PC-3 (cell line): ENCODE measurements around the gene MRTFA. TPM values are rescaled to one million over a fixed set of nuclear protein-coding genes. Genes with fewer than 3 reads are reported as not detected.

Experiments used
- ATAC-seq: fragments of 200-7000 bp; cut with Tn5 transposase; 2 replicates; pipeline ENCODE4 v1.9.1; 2020; ENCODE audit warnings: mild to moderate bottlenecking, moderate library complexity
- BruUV-seq: library from RNA; stranded (reverse); fragments of 400-500 nt; replicated peaks from 2 replicates; lab custom pipeline; 2021; lab: Mats Ljungman, UMichigan
- CTCF ChIA-PET: fragments of 300-600 bp; sonication (Branson Sonifier 250); formaldehyde crosslinking; loops from one replicate; lab custom pipeline; 2022; ENCODE audit warnings: antibody characterized with exemption; lab: Charles Lee
- POLR2A ChIA-PET: fragments of 300-600 bp; sonication (Branson Sonifier 250); formaldehyde crosslinking; loops from one replicate; lab custom pipeline; 2022; ENCODE audit warnings: antibody characterized with exemption; ENCODE audit not compliant: unreplicated experiment; lab: Charles Lee
- DNase-seq: peaks from one replicate; pipeline ENCODE4 v3.0.0-alpha.2; 2015
- H2AFZ ChIP-seq: fragments of 300-600 bp; sonication (generic); 2 replicates; pipeline ENCODE4 v1.6.0; 2016; ENCODE audit warnings: antibody characterized with exemption, low read length
- H3F3A ChIP-seq: fragments of 300-600 bp; sonication (generic); one replicate; pipeline ENCODE4 v1.6.0; 2017; ENCODE audit warnings: antibody characterized with exemption, low read length, control low read depth, mild to moderate bottlenecking; ENCODE audit not compliant: unreplicated experiment
- H3K27ac ChIP-seq: fragments of 300-600 bp; sonication (generic); 2 replicates; pipeline ENCODE4 v1.5.1; 2016; ENCODE audit warnings: mild to moderate bottlenecking, low read length
- H3K27me3 ChIP-seq: fragments of 300-600 bp; sonication (generic); 2 replicates; pipeline ENCODE4 v1.6.1; 2016; ENCODE audit warnings: low read length, mixed read lengths
- H3K36me3 ChIP-seq: fragments of 300-600 bp; sonication (generic); 2 replicates; pipeline ENCODE4 v1.6.1; 2016; ENCODE audit warnings: low read depth, mixed run types, low read length, mixed read lengths
- H3K4me1 ChIP-seq: fragments of 300-600 bp; sonication (generic); 2 replicates; pipeline ENCODE4 v1.5.1; 2016; ENCODE audit warnings: low read length; ENCODE audit not compliant: insufficient read depth
- H3K4me2 ChIP-seq: fragments of 300-600 bp; sonication (generic); 2 replicates; pipeline ENCODE4 v1.6.0; 2016; ENCODE audit warnings: low read length
- H3K4me3 ChIP-seq: fragments of 300-600 bp; sonication (generic); 2 replicates; pipeline ENCODE4 v1.5.1; 2016; ENCODE audit warnings: mild to moderate bottlenecking, low read length, mixed read lengths
- H3K79me2 ChIP-seq: fragments of 300-600 bp; sonication (generic); 2 replicates; pipeline ENCODE4 v1.6.1; 2017; ENCODE audit warnings: low read length, mixed read lengths
- H3K9ac ChIP-seq: fragments of 300-600 bp; sonication (generic); 2 replicates; pipeline ENCODE4 v1.6.0; 2016; ENCODE audit warnings: mild to moderate bottlenecking, low read length
- H3K9me2 ChIP-seq: fragments of 300-600 bp; sonication (generic); replicated peaks from 2 replicates; pipeline ENCODE4 v1.6.1; 2016; ENCODE audit warnings: mixed run types, low read length, mixed read lengths
- H3K9me3 ChIP-seq: fragments of 300-600 bp; sonication (generic); 2 replicates; pipeline ENCODE4 v1.6.1; 2016; ENCODE audit warnings: low read length, mixed read lengths
- H4K20me1 ChIP-seq: fragments of 300-600 bp; sonication (generic); 2 replicates; pipeline ENCODE4 v1.6.1; 2016; ENCODE audit warnings: low read length, mixed read lengths
- EZH2 ChIP-seq: fragments of 300-600 bp; sonication (generic); IDR thresholded peaks from one replicate; pipeline ENCODE4 v1.6.1; 2017; ENCODE audit warnings: antibody characterized with exemption, mild to moderate bottlenecking, low read length; ENCODE audit not compliant: unreplicated experiment
- EZH2phosphoT487 ChIP-seq: fragments of 300-600 bp; sonication (generic); IDR thresholded peaks from 2 replicates; pipeline ENCODE4 v1.6.1; 2018; ENCODE audit warnings: mild to moderate bottlenecking, antibody characterized with exemption, low read length, borderline replicate concordance
- intact Hi-C: fragments of 100-400 bp; cut with micrococcal nuclease; formaldehyde crosslinking; loops from 2 replicates; pipeline ENCODE4 v1.9.0; 2023
- total RNA-seq: library from RNA; depleted of rRNA; stranded (reverse); fragments of >200 nt; gene quantifications from 2 replicates; pipeline ENCODE4 v1.2.3, GENCODE V29; 2014
- TF ChIP-seq, protein P1 (sequence below): fragments of 300-600 bp; sonication (generic); conservative IDR thresholded peaks from 2 replicates; pipeline ENCODE4 v1.5.1; 2017; ENCODE audit warnings: antibody characterized with exemption, low read depth, mild to moderate bottlenecking, low read length

MRTFA gene
- total RNA-seq, 1 experiment from 2014 or later: 32.6 TPM

DNA sequence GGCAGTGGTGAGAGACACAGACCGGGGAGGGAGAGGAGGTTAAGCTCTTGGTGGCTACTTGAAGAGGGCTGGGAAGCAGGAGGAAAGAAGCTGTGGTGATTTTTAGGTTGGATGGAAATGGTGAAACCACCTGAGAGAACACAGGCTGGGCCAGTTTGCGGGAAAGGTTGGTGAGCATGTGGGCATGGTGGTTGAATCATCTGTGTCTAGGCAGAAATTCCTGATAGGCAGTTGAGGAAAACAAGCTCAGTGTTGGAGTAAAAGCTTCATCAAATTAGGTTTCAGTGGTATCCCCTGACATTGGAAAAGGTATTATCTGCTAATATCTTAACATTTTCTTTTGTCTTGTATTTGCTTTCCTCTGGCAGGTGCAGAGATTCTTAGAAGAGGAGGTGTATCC lies 270.5 kb downstream of the MRTFA start:
- Histone ChIP-seq H3K27me3 (no peaks in the 10 kb centered on the region), H3K27ac (no peak overlapping the region), H3F3A (no peaks in the 10 kb centered on the region), H3K4me2 (no peak overlapping the region), H3K9me3 (no peaks in the 10 kb centered on the region), H3K4me3 (no peak overlapping the region), H4K20me1 (no peaks in the 10 kb centered on the region), H3K9me2 (no peaks in the 10 kb centered on the region), H3K79me2 (peaks cover 3% of the 10 kb centered on the region), H3K4me1 (no peaks in the 10 kb centered on the region), H3K36me3 (peaks cover 32% of the 10 kb centered on the region; the same call in 1 of the 2 replicates), H3K9ac (no peak overlapping the region), H2AFZ (no peak overlapping the region)
- DNase-seq (no peak), ATAC-seq (no peak)
- CTCF ChIA-PET: no interaction called here
- TF ChIP-seq EZH2phosphoT487: no peak
- TF ChIP-seq, protein P1, sequence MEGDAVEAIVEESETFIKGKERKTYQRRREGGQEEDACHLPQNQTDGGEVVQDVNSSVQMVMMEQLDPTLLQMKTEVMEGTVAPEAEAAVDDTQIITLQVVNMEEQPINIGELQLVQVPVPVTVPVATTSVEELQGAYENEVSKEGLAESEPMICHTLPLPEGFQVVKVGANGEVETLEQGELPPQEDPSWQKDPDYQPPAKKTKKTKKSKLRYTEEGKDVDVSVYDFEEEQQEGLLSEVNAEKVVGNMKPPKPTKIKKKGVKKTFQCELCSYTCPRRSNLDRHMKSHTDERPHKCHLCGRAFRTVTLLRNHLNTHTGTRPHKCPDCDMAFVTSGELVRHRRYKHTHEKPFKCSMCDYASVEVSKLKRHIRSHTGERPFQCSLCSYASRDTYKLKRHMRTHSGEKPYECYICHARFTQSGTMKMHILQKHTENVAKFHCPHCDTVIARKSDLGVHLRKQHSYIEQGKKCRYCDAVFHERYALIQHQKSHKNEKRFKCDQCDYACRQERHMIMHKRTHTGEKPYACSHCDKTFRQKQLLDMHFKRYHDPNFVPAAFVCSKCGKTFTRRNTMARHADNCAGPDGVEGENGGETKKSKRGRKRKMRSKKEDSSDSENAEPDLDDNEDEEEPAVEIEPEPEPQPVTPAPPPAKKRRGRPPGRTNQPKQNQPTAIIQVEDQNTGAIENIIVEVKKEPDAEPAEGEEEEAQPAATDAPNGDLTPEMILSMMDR: no peak
- no peak for TF ChIP-seq EZH2
- intact Hi-C loops: no loop called here
- POLR2A ChIA-PET: no interaction called here
- no TSS peak for BruUV-seq

DNA sequence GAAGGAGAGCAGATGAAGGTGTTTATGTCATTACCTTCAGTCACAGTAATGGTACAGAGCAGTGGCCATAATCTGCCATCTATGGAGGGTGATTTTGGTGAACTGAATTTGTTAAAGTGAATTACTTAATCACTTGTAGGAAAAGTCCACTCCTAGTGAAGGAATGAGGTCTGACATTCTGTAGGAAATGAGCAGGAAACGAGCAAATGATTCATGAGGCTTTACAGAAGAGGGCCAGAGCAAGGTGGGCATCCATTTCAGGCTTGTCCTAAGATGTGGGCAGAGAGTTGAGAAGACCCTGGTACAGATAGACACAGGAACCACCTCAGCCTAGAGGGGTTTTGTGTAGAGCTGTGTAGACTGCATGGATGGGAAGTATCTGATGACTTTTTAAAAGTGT lies 272.1 kb downstream of the MRTFA start:
- DNase-seq (no peak), ATAC-seq (no peak)
- Histone ChIP-seq H3K9me2 (no peaks in the 10 kb centered on the region), H2AFZ (no peak overlapping the region), H3K36me3 (peaks cover 45% of the 10 kb centered on the region), H4K20me1 (no peaks in the 10 kb centered on the region), H3K9me3 (no peaks in the 10 kb centered on the region), H3K4me2 (no peak overlapping the region), H3K27me3 (no peaks in the 10 kb centered on the region), H3K9ac (no peak overlapping the region), H3K4me3 (no peak overlapping the region), H3F3A (no peaks in the 10 kb centered on the region), H3K27ac (no peak overlapping the region), H3K79me2 (no peaks in the 10 kb centered on the region), H3K4me1 (no peaks in the 10 kb centered on the region)
- intact Hi-C loops: no loop called here
- ChIA-PET POLR2A (no interaction called here), CTCF (no interaction called here)
- TF ChIP-seq EZH2phosphoT487 (no peak), EZH2 (no peak)
- TF ChIP-seq, protein P1: no peak
- BruUV-seq: no TSS peak

DNA sequence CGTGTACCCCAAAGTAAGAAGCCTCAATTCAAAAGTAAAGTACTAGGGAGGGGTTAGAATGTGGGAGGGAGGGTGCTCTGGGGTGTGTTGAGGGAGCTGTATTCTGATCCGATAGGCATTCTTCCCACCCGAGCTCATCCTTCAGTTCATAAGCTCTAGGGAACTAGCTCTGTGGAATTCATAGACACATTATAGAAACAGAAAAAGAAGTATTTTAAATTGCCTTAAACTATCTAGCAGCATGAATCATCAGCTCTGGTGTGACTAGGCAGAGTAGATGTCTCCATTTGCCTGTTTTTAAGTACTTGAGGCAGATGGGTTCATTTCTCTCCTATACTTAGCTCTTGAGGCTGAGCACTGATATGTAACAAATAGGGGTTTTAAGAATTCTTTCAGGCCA lies 273.5 kb downstream of the MRTFA start:
- TF ChIP-seq EZH2phosphoT487 (no peak), EZH2 (no peak)
- TF ChIP-seq, protein P1: no peak
- DNase-seq: no peak
- H3K4me2 ChIP-seq: no peak overlapping the region
- ATAC-seq: no peak
- peaks cover 56% of the 10 kb centered on the region for H3K36me3 ChIP-seq
- no peaks in the 10 kb centered on the region for H3K27me3 ChIP-seq
- no peaks in the 10 kb centered on the region for H3F3A ChIP-seq
- CTCF ChIA-PET: no interaction called here
- no peaks in the 10 kb centered on the region for H3K79me2 ChIP-seq
- BruUV-seq: no TSS peak
- no peaks in the 10 kb centered on the region for H3K9me2 ChIP-seq
- no peak overlapping the region for H2AFZ ChIP-seq
- H4K20me1 ChIP-seq: no peaks in the 10 kb centered on the region
- POLR2A ChIA-PET: no interaction called here
- H3K4me3 ChIP-seq: no peak overlapping the region
- no peaks in the 10 kb centered on the region for H3K4me1 ChIP-seq
- no peak overlapping the region for H3K9ac ChIP-seq
- H3K9me3 ChIP-seq: no peaks in the 10 kb centered on the region
- H3K27ac ChIP-seq: no peak overlapping the region
- intact Hi-C loops: no loop called here
